ENCODE results near the gene ATG2A. TPM values are rescaled to one million over a fixed set of nuclear protein-coding genes. Genes with fewer than 3 reads are reported as not detected.

Gene ATG2A
- total and polyA plus RNA-seq, 9 of the 15 experiments (the other 6 are each of a cell fraction or from before 2014, with no cell fraction given): 0.25 to 45.9 (median 5.2) TPM

- TF ChIP-seq FOXO4 (CRISPR knock-in tag; IDR thresholded peaks at IDR 0.05) (no peak), WHSC1 (IDR thresholded peaks at IDR 0.05; ENCODE audit: low read length) (no peak), GATAD2A (IDR thresholded peaks at IDR 0.05) (no peak), ZNF277 (CRISPR knock-in tag; IDR thresholded peaks at IDR 0.05; ENCODE audit: borderline replicate concordance) (no peak)
Measured at GRCh38 chr11:64870176-64870892, 46.7 kb downstream of the ATG2A start (continued).

GRCh38 chr11:64869571-64870175 is 47.3 kb downstream of the ATG2A start:
- intact Hi-C loops (cut with micrococcal nuclease): loop anchor here (2.0 kb wide), 1 partner anchor 19 kb away; no protein-coding TSS in a partner anchor
- peaks cover 58% of the 10 kb centered on the region; the same call in 2 of the 3 replicates for H3K36me3 ChIP-seq (ENCODE audit: control insufficient read depth, insufficient read depth, low read length)
- in situ Hi-C loops (cut with MboI): no loop called here
- FAIRE-seq (no peak), ATAC-seq (peak; percentile 60), DNase-seq (ENCODE audit: extremely low read depth in 1 of 4, low spot score in 3 of 4) (peak in 2 of 4 experiments; percentile 19 to 31)
- H3K27me3 ChIP-seq (ENCODE audit: control insufficient read depth in 2 of 2, insufficient read depth in 2 of 2, low read length in 2 of 2): no peaks in the 10 kb centered on the region; a peak in 1 of 5 replicates
- ChIA-PET CTCF (ENCODE audit: low intra/inter-chr PET ratio) (no interaction called here), POLR2A (interaction anchor here (0.8 to 9.6 kb wide), 7 partner anchors 7 to 23 kb away, joined by 3 to 109 read pairs (median 6); partner anchors contain the start of gene EHD1)
- H3K9me1 ChIP-seq (ENCODE audit: control insufficient read depth, insufficient read depth, low read length): peaks cover 3% of the 10 kb centered on the region
- H4K20me1 ChIP-seq (replicated peaks; ENCODE audit: control insufficient read depth, insufficient read depth, low read length): peaks cover 8% of the 10 kb centered on the region; the same call in 1 of the 2 replicates
- no peak overlapping the region for H3K4me3 ChIP-seq
- BruUV-seq (replicated peaks): no TSS peak
- peak overlapping the region; percentile 66 for H3K27ac ChIP-seq (ENCODE audit: extremely low read depth, low read depth, low read length)
- peaks cover 76% of the 10 kb centered on the region for H3K79me2 ChIP-seq (ENCODE audit: control insufficient read depth, insufficient read depth, low read length)
- H3K4me2 ChIP-seq (ENCODE audit: insufficient read depth, low read length): peak overlapping the region; percentile 62
- H3K9me3 ChIP-seq (replicated peaks; ENCODE audit: control insufficient read depth, insufficient read depth, low read depth, low read length): no peaks in the 10 kb centered on the region
- 93% methylated on average over 8 of the region's 9 CpGs for WGBS (ENCODE audit: insufficient coverage, low coverage, missing lambda C conversion rate)
- H3K9ac ChIP-seq (ENCODE audit: insufficient read depth in 1 of 2, low read depth in 2 of 2, low read length in 2 of 2): peak overlapping the region; percentile 22 to 85; a peak in 3 of 4 replicates
- H2AFZ ChIP-seq (ENCODE audit: low read depth, low read length): no peak overlapping the region
- peaks cover 37 to 52% of the 10 kb centered on the region in 2 experiments for H3K4me1 ChIP-seq (replicated peaks in 1 of 2; ENCODE audit: control insufficient read depth in 2 of 2, insufficient read depth in 2 of 2, low read length in 2 of 2)
- TF ChIP-seq CREB5 (CRISPR knock-in tag; IDR thresholded peaks at IDR 0.05): no peak
- no peak for TF ChIP-seq C11orf30 (IDR thresholded peaks at IDR 0.05; ENCODE audit: low read depth)
- peak; percentile 42; the same call in 1 of the 2 replicates for TF ChIP-seq RBFOX2 (IDR thresholded peaks at IDR 0.05; ENCODE audit: low read depth, low read length)
- no peak for TF ChIP-seq MCM5 (IDR thresholded peaks at IDR 0.05; ENCODE audit: low read depth)
- no peak for TF ChIP-seq BDP1 (IDR thresholded peaks at IDR 0.05; ENCODE audit: insufficient read depth, insufficient read length)
- TF ChIP-seq HNRNPL (IDR thresholded peaks at IDR 0.05; ENCODE audit: low read depth, low read length): no peak
- no peak for TF ChIP-seq BRD9 (IDR thresholded peaks at IDR 0.05; ENCODE audit: low read depth, partially characterized antibody)
- TF ChIP-seq DACH1 (IDR thresholded peaks at IDR 0.05; ENCODE audit: partially characterized antibody): no peak

Data from K562 (cell line).